HepG2 (cell line): ENCODE measurements around the gene CDKN2AIP. TPM values are rescaled to one million over a fixed set of nuclear protein-coding genes. Genes with fewer than 3 reads are reported as not detected.

Experiments
- AKAP8 ChIP-seq: sonication (generic); formaldehyde crosslinking; IDR thresholded peaks from 2 replicates; pipeline ENCODE4 v1.5.1; 2020; ENCODE audit warnings: mild to moderate bottlenecking, missing genetic modification reagents
- BCL6 ChIP-seq: IDR thresholded peaks from 2 replicates; pipeline ENCODE4 v1.6.1; 2016; ENCODE audit warnings: missing genetic modification reagents, missing compliant biosample characterization
- CBX1 ChIP-seq: IDR thresholded peaks from one replicate; pipeline ENCODE4 v1.6.1; 2016; ENCODE audit warnings: antibody characterized with exemption, low read depth
- CCAR2 ChIP-seq: fragments of 200-400 bp; formaldehyde crosslinking; optimal IDR thresholded peaks from 2 replicates; pipeline ENCODE3; 2018; ENCODE audit warnings: low read depth, mild to moderate bottlenecking, low read length, moderate library complexity
- DZIP1 ChIP-seq: sonication (generic); formaldehyde crosslinking; IDR thresholded peaks from 2 replicates; pipeline ENCODE4 v1.5.0; 2020; ENCODE audit warnings: mild to moderate bottlenecking, missing genetic modification reagents
- ELF3 ChIP-seq: IDR thresholded peaks from 2 replicates; pipeline ENCODE4 v1.6.1; 2016; ENCODE audit warnings: missing genetic modification reagents, missing compliant biosample characterization
- FLYWCH1 ChIP-seq: sonication (generic); formaldehyde crosslinking; IDR thresholded peaks from 2 replicates; pipeline ENCODE4 v1.8.1; 2023; ENCODE audit warnings: mild to moderate bottlenecking, missing genetic modification reagents
- FOSL1 ChIP-seq: sonication (generic); formaldehyde crosslinking; IDR thresholded peaks from 2 replicates; pipeline ENCODE4 v1.9.0; 2021; ENCODE audit warnings: missing genetic modification reagents, borderline replicate concordance
- IKZF1 ChIP-seq: fragments of 450-650 bp; IDR thresholded peaks from 2 replicates; pipeline ENCODE4 v1.7.1; 2016
- LCORL ChIP-seq, 2 experiments: fragments of 450-650 bp in 1 of 2; sonication (generic) in 1 of 2; formaldehyde crosslinking in 1 of 2; IDR thresholded peaks; 2 replicates each; pipeline versions ENCODE4 v1.5.0 to v1.6.1; 2017 to 2020; ENCODE audit warnings: antibody characterized with exemption in 1 of 2, missing genetic modification reagents in 1 of 2
- MAFK ChIP-seq, 2 experiments: IDR thresholded peaks in 1 of 2; conservative IDR thresholded peaks in 1 of 2; 2 replicates each; pipeline ENCODE4 v1.6.1; 2011; ENCODE audit warnings: improper control_type of control experiment in 2 of 2, low read length in 2 of 2
- NPAS2 ChIP-seq: sonication (generic); formaldehyde crosslinking; IDR thresholded peaks from 2 replicates; pipeline ENCODE4 v1.8.0; 2022; ENCODE audit warnings: mild to moderate bottlenecking, missing genetic modification reagents, borderline replicate concordance
- PHB2 ChIP-seq: fragments of 450-650 bp; IDR thresholded peaks from 2 replicates; pipeline ENCODE4 v1.6.1; 2018; ENCODE audit not compliant: partially characterized antibody
- PHF20 ChIP-seq: sonication (generic); formaldehyde crosslinking; IDR thresholded peaks from 2 replicates; pipeline ENCODE4 v1.5.0; 2020; ENCODE audit warnings: mild to moderate bottlenecking, missing genetic modification reagents
- PRMT3 ChIP-seq: sonication (generic); formaldehyde crosslinking; IDR thresholded peaks from 2 replicates; pipeline ENCODE4 v1.8.1; 2022; ENCODE audit warnings: low read depth, mild to moderate bottlenecking, moderate library complexity, missing genetic modification reagents, borderline replicate concordance
- RARG ChIP-seq: sonication (generic); formaldehyde crosslinking; IDR thresholded peaks from 2 replicates; pipeline ENCODE4 v1.4.0; 2020; ENCODE audit warnings: low read depth, mild to moderate bottlenecking, missing genetic modification reagents
- SALL2 ChIP-seq: sonication (generic); formaldehyde crosslinking; IDR thresholded peaks from 2 replicates; pipeline ENCODE4 v1.8.1; 2023; ENCODE audit warnings: mild to moderate bottlenecking, missing genetic modification reagents, inconsistent platforms
- SAP130 ChIP-seq: IDR thresholded peaks from 2 replicates; pipeline ENCODE4 v1.6.1; 2016; ENCODE audit warnings: low read depth
- SP140L ChIP-seq: sonication (generic); formaldehyde crosslinking; IDR thresholded peaks from 2 replicates; pipeline ENCODE4 v1.4.0; 2020; ENCODE audit warnings: missing genetic modification reagents, borderline replicate concordance
- TCF7L2 ChIP-seq: IDR thresholded peaks from 2 replicates; pipeline ENCODE4 v1.6.1; 2011; ENCODE audit warnings: mild to moderate bottlenecking, low read depth, low read length, moderate library complexity
- THAP11 ChIP-seq: IDR thresholded peaks from 2 replicates; pipeline ENCODE4 v1.6.1; 2016; ENCODE audit warnings: missing biosample characterization, missing genetic modification reagents
- YEATS2 ChIP-seq: sonication (generic); formaldehyde crosslinking; IDR thresholded peaks from 2 replicates; pipeline ENCODE4 v1.4.0; 2020; ENCODE audit warnings: missing genetic modification reagents, borderline replicate concordance
- ZBTB39 ChIP-seq: sonication (generic); formaldehyde crosslinking; IDR thresholded peaks from 2 replicates; pipeline ENCODE4 v1.5.0; 2020; ENCODE audit warnings: missing genetic modification reagents
- ZKSCAN8 ChIP-seq: IDR thresholded peaks from 2 replicates; pipeline ENCODE4 v1.6.1; 2016; ENCODE audit warnings: borderline replicate concordance, missing genetic modification reagents, missing compliant biosample characterization
- ZNF619 ChIP-seq: sonication (generic); formaldehyde crosslinking; IDR thresholded peaks from 2 replicates; pipeline ENCODE4 v1.4.0; 2020; ENCODE audit warnings: mild to moderate bottlenecking, missing genetic modification reagents
- polyA plus RNA-seq, 8 experiments: library from polyadenylated mRNA; depleted of rRNA in 3 of 8; stranded (reverse) in 7 of 8; unstranded in 1 of 8; fragments of >200 nt; fragmentation: Illumina TruSeq in 4 of 8; extraction: Trizol in 4 of 8; gene quantifications; 2 replicates each; pipeline versions ENCODE4 v1.2.1 to v1.2.3, GENCODE V29; 2011 to 2016; ENCODE audit warnings: low read depth in 4 of 8, missing spikeins in 1 of 8, mixed read lengths in 1 of 8; ENCODE audit not compliant: insufficient read depth in 1 of 8
- total RNA-seq, 5 experiments: library from RNA; depleted of rRNA; stranded (reverse); fragments of >200 nt; fragmentation: Illumina TruSeq; extraction: Trizol; gene quantifications; 2 replicates each; pipeline ENCODE4 v1.2.3, GENCODE V29; 2016; ENCODE audit warnings: low read depth in 1 of 5
- TF ChIP-seq, protein P1 (sequence below): sonication (generic); formaldehyde crosslinking; IDR thresholded peaks from 2 replicates; pipeline ENCODE4 v1.8.1; 2023; ENCODE audit warnings: mild to moderate bottlenecking, missing genetic modification reagents

The CDKN2AIP gene
- total and polyA plus RNA-seq, 2 of the 13 experiments (the other 11 are each of a cell fraction or from before 2014, with no cell fraction given): 17.0 to 18.7 TPM

DNA sequence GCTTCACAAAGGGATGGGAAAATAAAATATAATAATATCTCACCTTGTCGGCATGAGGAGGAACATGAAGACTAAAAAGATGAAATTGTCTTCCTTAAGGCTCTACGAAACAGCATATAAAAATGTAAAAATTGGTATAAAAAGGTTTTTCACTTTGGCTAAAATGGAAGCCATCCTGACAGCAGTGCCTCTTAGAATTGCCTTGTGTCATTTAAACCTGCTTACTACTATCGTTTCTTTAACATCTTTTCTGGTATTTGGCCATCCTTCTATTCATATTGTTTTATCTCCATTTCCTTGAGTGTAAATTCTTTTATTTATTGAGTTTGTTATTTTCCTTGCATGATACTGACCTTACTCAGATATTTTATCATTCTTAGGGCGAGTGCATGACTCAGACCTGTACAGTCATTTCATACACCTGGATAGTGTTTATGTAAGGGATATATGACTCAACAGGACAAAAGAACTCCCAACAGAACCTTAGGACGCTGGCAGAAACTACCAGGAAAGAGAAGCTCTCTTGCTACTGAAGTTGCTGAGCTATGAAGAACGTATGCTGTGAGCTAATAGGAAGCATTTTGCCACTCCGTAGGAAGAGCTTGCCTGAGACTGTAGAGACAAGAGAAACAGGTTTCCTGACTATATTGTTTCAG is 5.8 kb upstream of the CDKN2AIP start (continued):
- TF ChIP-seq SP140L: no peak
- no peak for TF ChIP-seq CBX1
- no peak for TF ChIP-seq YEATS2 (CRISPR knock-in tag)
- peak; percentile 48; the same call in 1 of the 2 replicates for TF ChIP-seq FOSL1 (CRISPR knock-in tag)
- TF ChIP-seq LCORL (IDR thresholded peaks at IDR 0.05): no peak
- no peak for TF ChIP-seq LCORL (CRISPR knock-in tag; IDR thresholded peaks at IDR 0.05)
- TF ChIP-seq ZBTB39 (CRISPR knock-in tag): no peak
- no peak for TF ChIP-seq ZNF619 (CRISPR knock-in tag)
- TF ChIP-seq PRMT3 (CRISPR knock-in tag): no peak
- TF ChIP-seq TCF7L2: no peak
- TF ChIP-seq ELF3 (CRISPR knock-in tag): 0 out of 2 replicates have a peak, but pooled peaks have one; percentile 20
- TF ChIP-seq CCAR2: no peak
- no peak for TF ChIP-seq BCL6 (CRISPR knock-in tag)
- TF ChIP-seq DZIP1 (CRISPR knock-in tag): no peak
- TF ChIP-seq AKAP8 (CRISPR knock-in tag): no peak
- TF ChIP-seq IKZF1: no peak
- TF ChIP-seq SALL2 (CRISPR knock-in tag): no peak
- TF ChIP-seq, protein P1, sequence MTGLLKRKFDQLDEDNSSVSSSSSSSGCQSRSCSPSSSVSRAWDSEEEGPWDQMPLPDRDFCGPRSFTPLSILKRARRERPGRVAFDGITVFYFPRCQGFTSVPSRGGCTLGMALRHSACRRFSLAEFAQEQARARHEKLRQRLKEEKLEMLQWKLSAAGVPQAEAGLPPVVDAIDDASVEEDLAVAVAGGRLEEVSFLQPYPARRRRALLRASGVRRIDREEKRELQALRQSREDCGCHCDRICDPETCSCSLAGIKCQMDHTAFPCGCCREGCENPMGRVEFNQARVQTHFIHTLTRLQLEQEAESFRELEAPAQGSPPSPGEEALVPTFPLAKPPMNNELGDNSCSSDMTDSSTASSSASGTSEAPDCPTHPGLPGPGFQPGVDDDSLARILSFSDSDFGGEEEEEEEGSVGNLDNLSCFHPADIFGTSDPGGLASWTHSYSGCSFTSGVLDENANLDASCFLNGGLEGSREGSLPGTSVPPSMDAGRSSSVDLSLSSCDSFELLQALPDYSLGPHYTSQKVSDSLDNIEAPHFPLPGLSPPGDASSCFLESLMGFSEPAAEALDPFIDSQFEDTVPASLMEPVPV (CRISPR knock-in tag): no peak
- no peak for TF ChIP-seq THAP11 (CRISPR knock-in tag)
- no peak for TF ChIP-seq NPAS2
- no peak for TF ChIP-seq FLYWCH1 (CRISPR knock-in tag)
- TF ChIP-seq PHB2: no peak
- TF ChIP-seq RARG (CRISPR knock-in tag): no peak
- TF ChIP-seq PHF20 (CRISPR knock-in tag): no peak
- TF ChIP-seq SAP130 (CRISPR knock-in tag): no peak
- TF ChIP-seq ZKSCAN8: no peak
- TF ChIP-seq MAFK (conservative IDR thresholded peaks at IDR 0.05 in 1 of 2, IDR thresholded peaks at IDR 0.05 in 1 of 2; ENCODE audit: low read length in 2 of 2): peak; percentile 42 to 62
